ENCODE data around the gene TXNRD2.

- no peak for TF ChIP-seq POLR2A (IDR thresholded peaks at IDR 0.05; ENCODE audit: low read depth, low read length)
- TF ChIP-seq TAF1 (IDR thresholded peaks at IDR 0.05; ENCODE audit: low read depth, low read length): no peak
- no peak for TF ChIP-seq POLR2AphosphoS5 (IDR thresholded peaks at IDR 0.05; ENCODE audit: low read depth, low read length)
These were observed 37.3 kb downstream of the TXNRD2 start for GRCh38 chr22:19904174-19904856.
